Esophagus muscularis mucosa (tissue), 3 donors: ENCODE data around the gene NAV2.

Experiments
- POLR2A ChIP-seq: fragments of 450-650 bp; IDR thresholded peaks from one replicate; pipeline ENCODE4 v1.6.1; 2017; ENCODE audit warnings: antibody characterized with exemption, moderate library complexity, mild to moderate bottlenecking, low read depth
- TF ChIP-seq, protein P1 (sequence below), 3 experiments: fragments of 200-600 bp in 2 of 3; fragments of 450-650 bp in 1 of 3; sonication (generic) in 2 of 3; IDR thresholded peaks; one replicate each; pipeline ENCODE4 v1.5.1; 2017 to 2019; ENCODE audit warnings: antibody characterized with exemption in 3 of 3, mild to moderate bottlenecking in 2 of 3, moderate library complexity in 1 of 3

DNA sequence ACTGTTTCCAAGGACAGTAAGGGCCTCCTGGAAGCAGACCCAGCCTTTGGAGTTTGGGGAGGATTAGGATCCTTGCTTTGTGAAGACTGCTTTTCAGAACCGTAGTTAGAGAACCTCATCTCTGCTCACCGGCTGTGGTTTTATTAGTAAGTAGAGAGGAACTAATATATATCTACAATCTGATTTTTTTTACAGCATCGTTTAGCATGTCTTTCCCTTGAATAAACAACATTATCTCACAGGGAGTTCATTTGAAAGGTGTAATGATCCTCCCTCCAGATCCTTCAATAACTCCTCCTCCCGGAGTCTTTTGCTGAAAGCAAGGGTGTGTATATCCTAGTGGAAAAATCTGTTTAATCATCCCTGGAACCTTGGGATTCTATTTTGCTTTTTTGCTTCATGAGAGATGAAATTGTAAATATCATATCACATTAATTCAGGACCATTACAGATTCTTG lies 314.9 kb downstream of the NAV2 start:
- TF ChIP-seq POLR2A, result no peak
- TF ChIP-seq, protein P1, sequence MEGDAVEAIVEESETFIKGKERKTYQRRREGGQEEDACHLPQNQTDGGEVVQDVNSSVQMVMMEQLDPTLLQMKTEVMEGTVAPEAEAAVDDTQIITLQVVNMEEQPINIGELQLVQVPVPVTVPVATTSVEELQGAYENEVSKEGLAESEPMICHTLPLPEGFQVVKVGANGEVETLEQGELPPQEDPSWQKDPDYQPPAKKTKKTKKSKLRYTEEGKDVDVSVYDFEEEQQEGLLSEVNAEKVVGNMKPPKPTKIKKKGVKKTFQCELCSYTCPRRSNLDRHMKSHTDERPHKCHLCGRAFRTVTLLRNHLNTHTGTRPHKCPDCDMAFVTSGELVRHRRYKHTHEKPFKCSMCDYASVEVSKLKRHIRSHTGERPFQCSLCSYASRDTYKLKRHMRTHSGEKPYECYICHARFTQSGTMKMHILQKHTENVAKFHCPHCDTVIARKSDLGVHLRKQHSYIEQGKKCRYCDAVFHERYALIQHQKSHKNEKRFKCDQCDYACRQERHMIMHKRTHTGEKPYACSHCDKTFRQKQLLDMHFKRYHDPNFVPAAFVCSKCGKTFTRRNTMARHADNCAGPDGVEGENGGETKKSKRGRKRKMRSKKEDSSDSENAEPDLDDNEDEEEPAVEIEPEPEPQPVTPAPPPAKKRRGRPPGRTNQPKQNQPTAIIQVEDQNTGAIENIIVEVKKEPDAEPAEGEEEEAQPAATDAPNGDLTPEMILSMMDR (IDR thresholded peaks at IDR 0.05), result no peak
